Testis (tissue), 3 donors: Measurements from ENCODE around the gene EXOC3. TPM values are rescaled to one million over a fixed set of nuclear protein-coding genes. Genes with fewer than 3 reads are reported as not detected.
"Not testable (repeated sequence)": the region's sequence is repeated elsewhere in the genome, so short reads cannot be mapped to it uniquely, and the experiment has no call there.

Experiments used
- DNase-seq: peaks from one replicate; pipeline ENCODE4 v3.0.0-alpha.2; 2019
- H3K27ac ChIP-seq, 2 donors: fragments of 200-600 bp; sonication (generic); one replicate each; pipeline ENCODE4 v1.5.1; 2019
- H3K27me3 ChIP-seq: fragments of 200-600 bp; sonication (generic); one replicate; pipeline ENCODE4 v1.5.1; 2019
- H3K36me3 ChIP-seq: fragments of 200-600 bp; sonication (generic); one replicate; pipeline ENCODE4 v1.5.1; 2017; ENCODE audit warnings: low read depth; ENCODE audit errors: missing control alignments
- H3K4me1 ChIP-seq: fragments of 200-600 bp; sonication (generic); one replicate; pipeline ENCODE4 v1.5.1; 2019
- H3K4me3 ChIP-seq, 2 donors: fragments of 200-600 bp; sonication (generic); one replicate each; pipeline ENCODE4 v1.5.1; 2017 to 2019
- H3K9me3 ChIP-seq: fragments of 200-600 bp; sonication (generic); one replicate; pipeline ENCODE4 v1.5.1; 2017
- POLR2A ChIP-seq: fragments of 450-650 bp; IDR thresholded peaks from one replicate; pipeline ENCODE4 v1.6.1; 2017; ENCODE audit warnings: antibody characterized with exemption, mild to moderate bottlenecking, moderate library complexity
- WGBS, 2 donors: methylation state at CpG; one replicate each; pipeline ENCODE4 v1.1.5; 2018; 5-methylcytosine and 5-hydroxymethylcytosine counted together
- intact Hi-C: fragments of 100-400 bp; cut with DNase I; formaldehyde crosslinking; loops from one replicate; pipeline ENCODE4 v1.15.1; 2023; ENCODE audit warnings: low total_unique reads
- polyA plus RNA-seq: library from polyadenylated mRNA; stranded (reverse); fragments of 350-450 nt; fragmentation: Illumina TruSeq; extraction: RNeasy Lipid Tissue Mini Kit (QIAGEN cat#74804); gene quantifications from one replicate; pipeline ENCODE4 v1.2.3, GENCODE V29; 2014; ENCODE audit warnings: low read depth, low replicate concordance; ENCODE audit not compliant: insufficient read depth
- total RNA-seq, 2 donors: library from RNA; depleted of rRNA; stranded (reverse); fragments of >200 nt; gene quantifications; one replicate each; pipeline ENCODE4 v1.2.3, GENCODE V29; 2016
- TF ChIP-seq, protein P1 (sequence below), 3 experiments: fragments of 450-650 bp in 2 of 3; fragments of 200-600 bp in 1 of 3; sonication (generic) in 1 of 3; IDR thresholded peaks; one replicate each; pipeline ENCODE4 v1.5.1; 2016 to 2019; ENCODE audit warnings: antibody characterized with exemption in 3 of 3, mild to moderate bottlenecking in 2 of 3, moderate library complexity in 1 of 3

Gene EXOC3
- total and polyA plus RNA-seq, 3 donors from 2014 or later = 111 to 122 (median 120) TPM

DNA sequence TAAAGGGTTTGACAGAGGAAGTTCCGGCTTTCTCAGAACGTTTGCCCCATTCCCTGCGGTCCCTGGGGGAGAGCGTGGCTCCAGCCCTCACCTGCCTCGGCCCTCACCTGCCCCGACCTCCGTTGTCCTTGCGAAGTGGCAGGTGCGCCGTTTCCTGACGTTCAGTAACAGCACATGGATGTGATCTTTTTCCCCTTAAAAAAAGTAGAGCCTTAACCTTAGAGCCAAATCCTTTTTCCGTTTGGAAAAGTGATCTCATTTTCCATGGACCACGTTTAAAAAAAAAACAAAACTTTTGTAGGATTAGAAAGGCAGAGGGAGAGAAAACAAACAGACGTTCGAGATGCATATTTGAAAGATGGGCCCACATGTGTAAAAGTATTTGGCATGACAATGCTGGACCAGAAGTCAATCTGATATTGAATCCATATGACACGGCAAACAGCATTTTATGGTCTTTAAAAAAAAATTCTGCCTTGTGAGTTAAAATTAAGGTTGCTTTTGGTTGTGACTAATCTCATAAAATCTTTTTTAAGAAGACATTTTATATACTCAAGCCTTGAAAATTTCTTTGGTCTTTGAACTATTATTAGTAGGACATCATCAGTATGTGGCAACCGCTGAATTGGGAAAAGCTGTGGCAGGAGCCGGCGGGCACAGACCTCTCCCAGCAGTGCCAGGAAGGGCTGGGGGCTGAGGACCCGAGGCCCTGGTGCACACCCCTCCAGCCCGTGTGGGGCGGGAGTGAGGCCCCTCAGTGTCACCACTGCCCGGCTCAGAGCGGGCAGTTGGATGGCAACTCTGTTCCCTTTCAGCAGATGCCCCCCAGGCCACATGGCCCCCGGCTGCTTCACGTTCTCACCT is 42.5 kb upstream of the EXOC3 start:
- WGBS, 2 donors = 53 to 54% methylated on average over 23 to 26 of the region's 26 CpGs
- H3K27me3 ChIP-seq = no peaks in the 10 kb centered on the region
- no peak overlapping the region for H3K4me3 ChIP-seq
- intact Hi-C loops = no loop called here
- TF ChIP-seq POLR2A = no peak
- TF ChIP-seq, protein P1, sequence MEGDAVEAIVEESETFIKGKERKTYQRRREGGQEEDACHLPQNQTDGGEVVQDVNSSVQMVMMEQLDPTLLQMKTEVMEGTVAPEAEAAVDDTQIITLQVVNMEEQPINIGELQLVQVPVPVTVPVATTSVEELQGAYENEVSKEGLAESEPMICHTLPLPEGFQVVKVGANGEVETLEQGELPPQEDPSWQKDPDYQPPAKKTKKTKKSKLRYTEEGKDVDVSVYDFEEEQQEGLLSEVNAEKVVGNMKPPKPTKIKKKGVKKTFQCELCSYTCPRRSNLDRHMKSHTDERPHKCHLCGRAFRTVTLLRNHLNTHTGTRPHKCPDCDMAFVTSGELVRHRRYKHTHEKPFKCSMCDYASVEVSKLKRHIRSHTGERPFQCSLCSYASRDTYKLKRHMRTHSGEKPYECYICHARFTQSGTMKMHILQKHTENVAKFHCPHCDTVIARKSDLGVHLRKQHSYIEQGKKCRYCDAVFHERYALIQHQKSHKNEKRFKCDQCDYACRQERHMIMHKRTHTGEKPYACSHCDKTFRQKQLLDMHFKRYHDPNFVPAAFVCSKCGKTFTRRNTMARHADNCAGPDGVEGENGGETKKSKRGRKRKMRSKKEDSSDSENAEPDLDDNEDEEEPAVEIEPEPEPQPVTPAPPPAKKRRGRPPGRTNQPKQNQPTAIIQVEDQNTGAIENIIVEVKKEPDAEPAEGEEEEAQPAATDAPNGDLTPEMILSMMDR (IDR thresholded peaks at IDR 0.05) = no peak
- DNase-seq = no peak
- H3K4me1 ChIP-seq = peaks cover 8% of the 10 kb centered on the region
- no peaks in the 10 kb centered on the region for H3K36me3 ChIP-seq
- H3K27ac ChIP-seq = peak overlapping the region in 1 of 2 donors; percentile 44
- no peaks in the 10 kb centered on the region for H3K9me3 ChIP-seq

DNA sequence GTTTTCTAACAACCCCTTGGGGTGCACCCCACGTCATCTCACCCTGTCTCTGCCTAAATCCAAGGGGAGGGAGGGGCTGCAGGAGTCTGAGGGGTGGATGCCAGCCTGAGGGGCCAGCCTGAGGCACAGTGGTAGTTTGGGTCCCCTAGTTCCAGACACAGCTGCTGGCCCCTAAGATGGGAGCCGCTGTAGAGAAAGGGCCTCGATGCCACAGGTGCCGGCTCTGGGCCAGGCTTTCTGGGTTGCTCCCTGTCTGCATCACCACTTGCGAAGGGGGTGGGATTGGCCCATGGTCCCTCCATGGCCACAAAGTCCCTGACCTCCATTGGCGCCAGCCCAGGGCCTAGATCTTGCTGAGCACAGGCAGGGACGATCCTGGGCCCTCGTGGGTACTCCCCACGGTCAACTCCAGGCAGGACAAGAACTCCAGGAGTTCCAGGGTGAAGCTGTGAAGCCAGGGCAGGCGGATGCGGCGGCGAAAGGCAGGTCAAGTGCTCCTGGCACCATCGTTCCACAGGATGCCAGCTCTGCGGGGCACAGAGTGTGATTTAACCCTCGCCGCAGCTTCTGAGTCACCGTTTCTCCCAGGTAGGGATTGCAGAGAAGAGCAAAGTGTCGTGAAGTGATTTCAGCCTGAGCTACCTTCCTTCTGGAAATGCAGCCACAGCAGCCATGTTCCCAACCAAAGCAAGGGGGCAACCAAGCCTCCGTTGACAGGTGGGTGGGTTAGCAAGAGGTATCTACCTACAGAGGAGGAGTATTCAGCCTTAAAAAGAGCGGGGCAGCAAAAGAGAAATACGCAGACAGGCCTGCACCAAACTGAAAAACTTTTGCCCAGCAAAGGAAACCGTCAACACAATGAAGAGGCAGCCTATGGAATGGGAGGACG is 41.6 kb upstream of the EXOC3 start:
- Histone ChIP-seq H3K4me1 (peaks cover 8% of the 10 kb centered on the region), H3K27me3 (no peaks in the 10 kb centered on the region), H3K36me3 (no peaks in the 10 kb centered on the region), H3K9me3 (no peaks in the 10 kb centered on the region), H3K4me3 (no peak overlapping the region), H3K27ac (no peak overlapping the region)
- WGBS, 2 donors = 92% methylated on average over 19 to 24 of the region's 24 CpGs
- TF ChIP-seq POLR2A = no peak
- TF ChIP-seq, protein P1 (IDR thresholded peaks at IDR 0.05) = no peak
- intact Hi-C loops = no loop called here
- DNase-seq = no peak

DNA sequence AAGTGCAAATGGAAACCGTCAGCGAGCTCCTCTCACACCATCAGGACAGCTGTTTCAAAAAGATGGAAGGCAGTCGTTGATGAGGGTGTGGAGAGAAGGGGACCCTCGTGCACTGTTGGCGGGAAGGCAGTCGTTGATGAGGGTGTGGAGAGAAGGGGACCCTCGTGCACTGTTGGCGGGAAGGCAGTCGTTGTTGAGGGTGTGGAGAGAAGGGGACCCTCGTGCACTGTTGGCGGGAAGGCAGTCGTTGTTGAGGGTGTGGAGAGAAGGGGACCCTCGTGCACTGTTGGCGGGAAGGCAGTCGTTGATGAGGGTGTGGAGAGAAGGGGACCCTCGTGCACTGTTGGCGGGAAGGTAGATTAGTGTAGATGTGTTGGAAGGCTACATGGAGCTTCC is 40.8 kb upstream of the EXOC3 start:
- H3K9me3 ChIP-seq, H3K4me3 ChIP-seq, H3K27ac ChIP-seq, H3K27me3 ChIP-seq, intact Hi-C loops, H3K36me3 ChIP-seq, DNase-seq, H3K4me1 ChIP-seq: not testable (repeated sequence)
- WGBS, 2 donors = 94 to 95% methylated on average over 17 of the region's 17 CpGs

DNA sequence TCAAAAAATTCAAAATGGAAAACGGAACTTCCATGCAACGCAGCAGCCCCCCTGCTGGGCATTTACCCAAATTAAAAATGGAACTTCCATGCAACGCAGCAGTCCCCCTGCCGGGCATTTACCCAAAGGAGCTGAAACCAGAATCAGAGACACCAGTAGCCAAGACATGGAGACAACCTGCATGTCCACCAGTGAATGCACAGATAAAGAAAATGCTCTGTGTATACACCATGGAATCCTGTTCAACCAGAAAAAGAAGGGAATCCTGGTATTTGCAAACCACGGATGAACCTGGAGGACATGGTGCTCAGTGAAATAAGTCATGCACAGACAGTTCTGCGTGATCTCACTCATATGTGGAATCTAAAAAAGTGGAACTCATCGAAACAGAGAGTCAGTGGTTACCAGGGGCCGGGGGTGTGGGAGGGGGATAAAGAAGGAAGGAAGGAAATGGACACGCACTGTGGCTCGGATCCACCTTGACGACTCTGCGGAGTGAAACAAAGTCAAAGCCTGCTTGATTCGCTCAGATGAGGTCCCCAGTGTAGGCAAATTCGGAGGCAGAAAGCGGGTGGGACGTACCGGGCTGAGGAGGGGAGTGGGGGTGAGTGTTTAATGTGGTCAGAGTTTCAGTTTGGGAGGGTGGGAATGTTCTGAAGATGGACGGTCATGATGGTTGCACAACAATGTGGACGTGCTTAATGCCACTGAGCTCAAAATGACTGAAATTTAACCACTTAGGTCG is 40.2 kb upstream of the EXOC3 start:
- no peak for DNase-seq
- Histone ChIP-seq H3K4me3 (no peak overlapping the region), H3K27me3 (no peaks in the 10 kb centered on the region), H3K27ac (no peak overlapping the region), H3K9me3 (no peaks in the 10 kb centered on the region), H3K4me1 (peaks cover 8% of the 10 kb centered on the region), H3K36me3 (no peaks in the 10 kb centered on the region)
- TF ChIP-seq, protein P1 (IDR thresholded peaks at IDR 0.05) = no peak
- TF ChIP-seq POLR2A = no peak
- intact Hi-C loops = no loop called here
- WGBS, 2 donors = 83 to 89% methylated on average over 20 of the region's 20 CpGs

DNA sequence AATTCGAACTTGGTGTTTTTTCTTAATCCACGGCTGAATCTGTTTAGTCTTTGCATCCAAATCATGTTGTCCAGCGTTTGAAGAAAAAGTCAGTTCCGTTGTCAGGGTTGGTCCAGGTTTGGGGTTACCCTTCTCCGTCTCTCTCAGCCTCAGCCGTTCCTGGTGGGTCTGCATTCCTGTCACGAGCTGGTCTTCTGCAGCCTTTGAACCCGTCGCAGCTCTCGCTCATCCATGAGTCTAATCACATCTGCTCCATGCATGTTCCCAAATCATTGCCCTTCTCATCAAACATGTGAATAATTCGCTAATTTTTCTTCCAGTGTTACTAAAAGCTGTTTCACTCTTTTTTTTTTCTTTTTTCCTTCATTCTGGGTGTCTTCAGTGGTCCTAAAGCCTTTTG is 39.0 kb upstream of the EXOC3 start:
- DNase-seq = no peak
- TF ChIP-seq, protein P1 (IDR thresholded peaks at IDR 0.05) = no peak
- TF ChIP-seq POLR2A = no peak
- no peaks in the 10 kb centered on the region for H3K27me3 ChIP-seq

More for the DNA sequence above, 39.0 kb upstream of the EXOC3 start:
- 94 to 95% methylated on average over 11 of the region's 11 CpGs for WGBS, 2 donors
- Histone ChIP-seq H3K4me3 (no peak overlapping the region), H3K9me3 (no peaks in the 10 kb centered on the region), H3K27ac (no peak overlapping the region), H3K4me1 (peaks cover 8% of the 10 kb centered on the region), H3K36me3 (no peaks in the 10 kb centered on the region)
- intact Hi-C loops = no loop called here
